Stimulated activated CD4-positive, alpha-beta T cell treated with anti-CD3 and anti-CD28 coated beads, Interleukin-12 subunit alpha, Interleukin-12 subunit beta, amount 100 ng/mL, for 4 hours (primary cell): ENCODE results near the gene ACSS1.

Source experiments
- DNase-seq: peaks from one replicate; pipeline ENCODE4 v3.0.0-alpha.2; 2020

Gene ACSS1

GRCh38 chr20:25057234-25058050, 497 bp downstream of the ACSS1 start:
- peak; percentile 59 for DNase-seq

GRCh38 chr20:25056690-25057233, 1.2 kb downstream of the ACSS1 start:
- DNase-seq = no peak

DNA sequence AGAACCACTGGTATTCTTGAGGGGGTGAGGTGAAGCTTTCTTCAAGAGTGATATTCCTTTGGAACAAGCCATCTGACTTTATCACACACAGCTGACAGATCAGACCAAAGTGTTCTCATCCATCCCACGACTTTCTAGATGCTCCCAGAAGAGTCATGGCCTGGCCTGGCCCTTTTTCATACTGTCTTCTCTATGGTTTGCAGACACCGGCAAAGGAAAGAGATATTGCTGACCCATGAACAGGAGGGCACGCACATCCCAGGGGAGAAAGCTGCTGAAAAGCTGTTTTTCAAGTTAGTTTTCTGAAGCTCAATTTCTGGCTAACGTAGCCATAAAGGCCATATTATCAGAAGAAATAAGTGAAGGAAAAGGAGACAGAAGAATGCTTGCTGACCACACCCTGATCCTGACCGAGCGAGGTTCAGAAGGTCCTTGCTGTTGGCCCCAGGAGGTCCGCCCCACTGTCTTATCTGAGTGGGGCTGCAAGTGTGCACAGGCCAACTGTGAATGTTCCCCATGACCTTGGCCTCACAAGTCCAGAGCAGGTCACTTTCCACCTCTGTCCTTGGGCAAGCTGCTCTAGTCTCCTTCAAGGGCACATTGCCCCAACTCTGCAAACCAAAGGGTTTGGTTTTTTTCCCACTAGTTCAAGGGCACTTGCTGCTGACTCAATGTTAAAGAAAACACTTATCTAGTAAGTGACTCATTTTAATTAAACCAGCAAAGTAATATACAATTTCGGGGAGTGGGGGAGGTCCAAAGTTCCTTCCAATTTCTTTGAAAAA, 2.0 kb downstream of the ACSS1 start:
- DNase-seq = no peak

GRCh38 chr20:25054995-25055629, 2.8 kb downstream of the ACSS1 start:
- no peak for DNase-seq

DNA sequence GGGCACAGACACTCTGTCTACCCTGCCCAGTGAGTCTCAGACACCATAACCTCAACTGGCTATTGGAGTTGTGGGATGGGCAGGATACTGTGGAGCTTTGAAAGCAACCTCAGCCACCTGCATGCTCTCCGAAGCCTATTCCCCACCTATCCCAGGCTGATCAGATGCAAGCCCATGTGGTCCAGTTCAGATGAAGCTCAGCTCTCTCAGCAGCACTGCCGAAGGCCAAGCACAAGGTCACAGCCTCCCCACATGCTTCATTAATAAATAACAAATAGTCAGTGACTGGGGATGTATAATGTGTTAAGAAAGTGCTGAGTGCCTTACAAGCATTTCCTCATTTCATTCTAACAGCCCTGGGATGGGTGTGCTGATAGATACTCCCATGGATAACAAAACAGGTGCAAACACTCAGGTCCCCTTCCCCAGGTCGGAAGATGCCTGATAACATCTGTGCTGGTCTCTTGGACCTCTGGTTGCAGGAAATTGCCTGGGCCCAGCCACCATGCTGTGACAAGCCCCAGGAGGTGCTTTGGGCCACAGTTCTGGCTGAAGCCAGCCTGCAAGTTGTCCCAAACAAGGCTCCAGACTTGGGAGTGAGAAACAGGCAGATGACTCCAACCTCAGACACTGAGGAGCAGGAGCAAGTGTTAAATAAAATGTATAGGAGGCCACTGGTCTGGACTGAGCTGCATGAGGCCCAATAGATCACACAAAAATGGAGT, 3.7 kb downstream of the ACSS1 start:
- no peak for DNase-seq

GRCh38 chr20:25053255-25054031, 4.5 kb downstream of the ACSS1 start:
- DNase-seq = no peak

- no peak for DNase-seq
These were observed 5.4 kb downstream of the ACSS1 start for GRCh38 chr20:25052255-25053194.

GRCh38 chr20:25051386-25052155, 6.4 kb downstream of the ACSS1 start:
- no peak for DNase-seq

DNA sequence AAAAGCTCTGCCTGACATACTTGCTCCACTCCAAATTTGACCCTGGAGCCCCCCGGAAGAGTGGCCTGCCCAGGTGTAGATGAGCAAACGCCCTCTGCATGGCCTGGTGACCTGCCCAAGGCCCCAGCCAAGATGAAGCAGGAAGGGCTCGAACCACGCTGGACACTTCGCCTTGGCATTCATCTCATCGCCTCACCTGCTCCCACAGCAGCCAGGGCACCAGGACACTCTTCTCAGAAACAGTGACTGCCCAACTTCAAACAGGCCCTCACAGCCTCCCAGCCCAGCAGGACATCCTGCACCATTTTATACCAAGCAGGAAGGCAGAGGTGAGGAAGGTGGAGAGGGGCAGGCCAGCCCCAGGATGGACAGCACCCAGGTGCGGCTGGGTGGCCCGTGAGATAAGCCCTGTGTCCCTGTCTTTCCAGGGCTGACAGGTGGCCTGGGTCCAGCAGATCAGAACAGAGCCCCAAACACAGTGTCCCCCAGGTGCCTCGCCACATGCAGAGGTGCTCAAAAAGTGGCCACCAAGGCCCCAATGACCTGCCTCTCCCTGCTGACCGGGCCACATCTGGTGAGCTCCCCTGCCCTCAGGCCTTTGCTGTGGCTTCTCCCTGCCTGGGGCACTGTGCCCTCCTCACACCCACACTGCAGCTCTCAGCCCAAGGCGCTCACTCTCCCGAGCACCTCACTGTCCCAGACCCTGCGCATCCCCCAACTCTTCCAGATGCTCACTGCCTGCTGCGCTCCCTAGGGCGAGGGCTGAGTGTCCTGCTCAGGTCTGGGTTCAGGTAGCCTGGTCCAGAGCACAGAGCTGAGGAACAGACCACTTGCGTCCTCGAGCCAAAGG, 7.2 kb downstream of the ACSS1 start:
- no peak for DNase-seq

- no peak for DNase-seq
These were observed 7.9 kb downstream of the ACSS1 start for GRCh38 chr20:25050082-25050481.

DNA sequence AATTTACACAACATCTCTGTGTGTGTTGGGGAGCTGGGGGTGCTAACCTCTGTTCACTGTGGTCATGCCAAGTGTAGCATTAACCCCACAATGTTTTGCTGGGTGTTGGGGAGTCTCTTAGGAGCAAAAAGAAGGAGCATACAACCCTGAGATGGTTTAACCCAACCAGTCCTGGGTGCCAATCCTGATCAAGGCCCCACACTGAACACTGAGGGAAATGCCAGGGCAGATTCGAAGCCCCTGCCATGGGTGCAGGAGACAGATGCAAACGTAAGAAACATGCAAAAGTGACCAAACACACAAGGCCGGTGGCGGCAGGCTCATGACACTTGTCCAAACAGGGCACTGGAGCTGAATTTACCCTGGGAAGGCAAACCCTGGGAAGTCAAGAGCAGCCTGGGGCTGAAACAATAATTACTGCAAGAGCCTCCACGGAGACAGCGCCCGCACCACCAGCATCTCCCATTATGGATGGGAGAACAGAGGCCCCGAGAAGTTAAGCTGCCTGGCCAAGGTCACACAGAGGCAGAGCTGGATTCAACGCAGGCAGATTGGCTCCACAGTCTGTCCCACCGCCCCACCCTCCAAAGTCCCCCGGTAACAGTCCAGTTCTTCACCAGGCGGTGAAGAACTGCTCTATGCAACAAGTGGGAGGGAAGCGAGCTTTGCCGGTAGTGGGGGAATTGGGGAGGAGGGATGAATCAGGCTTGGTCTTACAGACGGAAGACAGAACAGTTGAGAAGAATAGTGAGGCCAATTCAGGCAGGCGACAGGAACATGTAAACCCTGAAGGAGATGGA, 8.5 kb downstream of the ACSS1 start:
- no peak for DNase-seq

GRCh38 chr20:25048519-25048952, 9.4 kb downstream of the ACSS1 start:
- DNase-seq = no peak

DNA sequence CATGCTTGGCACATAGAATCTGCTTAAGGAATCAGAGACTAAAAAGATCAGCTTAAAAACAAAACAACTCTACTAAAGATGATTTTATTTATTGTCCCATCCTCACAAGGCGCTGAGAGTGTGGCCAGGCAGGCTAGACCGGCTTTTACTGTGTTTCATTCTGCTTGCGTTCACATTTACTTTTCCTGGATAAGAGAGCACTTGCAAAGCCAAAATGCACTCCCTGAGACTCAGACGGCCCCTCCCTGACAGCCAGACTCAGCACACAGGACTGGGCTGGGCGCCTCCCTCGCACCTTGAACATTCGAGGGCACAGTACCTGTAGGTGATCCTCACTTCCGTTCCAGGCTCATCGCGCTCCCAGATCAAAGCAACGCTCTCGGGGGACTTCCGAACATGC, 10.2 kb downstream of the ACSS1 start:
- DNase-seq = no peak

DNA sequence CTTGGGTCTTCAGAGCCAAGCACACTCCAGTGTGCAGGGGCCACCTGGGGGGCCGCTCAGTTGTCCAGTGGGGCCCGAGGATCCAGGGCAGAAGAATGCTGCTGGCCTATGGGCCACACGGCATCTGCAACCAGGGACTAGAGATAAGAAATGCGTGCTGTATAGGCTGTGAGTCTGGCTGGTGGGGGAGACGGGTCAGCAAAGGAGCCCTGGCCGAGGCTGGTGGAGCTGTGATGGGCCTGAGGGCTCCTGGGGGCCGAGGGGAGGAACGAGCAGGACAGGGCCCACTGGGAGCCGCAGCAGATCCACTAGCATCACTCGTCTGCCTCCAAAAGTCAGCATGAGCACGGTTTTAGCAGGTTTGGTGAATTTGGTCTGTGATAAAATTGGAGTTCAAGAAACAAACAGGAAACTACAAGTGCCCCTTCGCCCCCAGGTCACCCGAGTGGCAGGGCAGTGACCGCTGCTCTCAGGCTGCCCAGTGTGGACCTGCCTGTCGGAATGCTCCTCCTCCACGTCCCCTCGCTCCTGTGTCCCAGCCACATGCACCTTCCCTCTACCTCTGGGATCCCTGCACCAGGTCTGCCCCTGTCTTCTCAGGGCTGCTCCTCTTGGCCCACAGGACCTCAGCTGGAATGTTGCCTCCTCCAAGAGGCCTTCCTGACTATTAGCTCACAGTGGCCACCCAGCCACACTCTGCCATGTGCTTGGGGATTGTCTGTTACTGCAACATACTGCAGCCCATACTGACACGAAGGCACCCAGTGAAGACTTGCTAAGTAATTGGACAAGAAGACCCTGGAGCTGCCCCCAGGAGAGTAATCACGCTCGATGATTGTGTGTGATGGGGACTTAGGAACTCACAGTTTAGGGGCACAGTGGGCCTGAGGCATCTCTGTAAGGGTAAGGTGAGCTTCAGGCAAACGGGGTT, 10.9 kb downstream of the ACSS1 start:
- DNase-seq = no peak

DNA sequence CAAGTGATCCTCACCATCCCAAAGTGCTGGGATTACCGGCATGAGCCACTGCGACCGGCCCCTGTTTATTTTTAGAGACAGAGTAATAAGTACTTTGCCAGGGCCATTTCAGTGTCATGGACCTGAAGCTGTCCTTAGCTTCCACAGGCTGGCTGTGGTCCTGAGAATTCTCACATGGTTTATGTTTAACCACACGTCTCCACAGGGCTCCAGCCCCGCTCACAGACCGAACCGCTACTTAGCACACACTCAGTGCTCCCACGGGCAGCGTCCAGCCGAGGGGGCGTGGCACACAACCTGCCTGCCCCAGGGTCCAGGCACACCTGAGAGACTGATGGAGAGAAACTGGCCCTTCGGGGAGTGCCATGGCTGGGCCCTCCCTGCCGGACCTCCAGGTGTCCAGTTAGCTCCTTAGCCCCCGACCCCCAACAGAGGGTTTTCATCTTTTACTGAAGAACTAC, 11.7 kb downstream of the ACSS1 start:
- DNase-seq = no peak

GRCh38 chr20:25045343-25045712, 12.6 kb downstream of the ACSS1 start:
- no peak for DNase-seq
